SK-N-SH treated with all-trans-retinoic acid at 6 μM for 48 hours (cell line): ENCODE measurements around the gene CCDC187.

Source experiments
- ARNTL ChIP-seq: fragments of 450-650 bp; formaldehyde crosslinking; IDR thresholded peaks from 2 replicates; pipeline ENCODE4 v1.5.0; 2020; ENCODE audit warnings: low read depth, mild to moderate bottlenecking, moderate library complexity, borderline replicate concordance
- TF ChIP-seq, protein P1 (sequence below): fragments of 250-450 bp; sonication (Bioruptor Pico); IDR thresholded peaks from 2 replicates; pipeline ENCODE4 v1.8.0; 2020; ENCODE audit warnings: mild to moderate bottlenecking, moderate library complexity, borderline replicate concordance

DNA sequence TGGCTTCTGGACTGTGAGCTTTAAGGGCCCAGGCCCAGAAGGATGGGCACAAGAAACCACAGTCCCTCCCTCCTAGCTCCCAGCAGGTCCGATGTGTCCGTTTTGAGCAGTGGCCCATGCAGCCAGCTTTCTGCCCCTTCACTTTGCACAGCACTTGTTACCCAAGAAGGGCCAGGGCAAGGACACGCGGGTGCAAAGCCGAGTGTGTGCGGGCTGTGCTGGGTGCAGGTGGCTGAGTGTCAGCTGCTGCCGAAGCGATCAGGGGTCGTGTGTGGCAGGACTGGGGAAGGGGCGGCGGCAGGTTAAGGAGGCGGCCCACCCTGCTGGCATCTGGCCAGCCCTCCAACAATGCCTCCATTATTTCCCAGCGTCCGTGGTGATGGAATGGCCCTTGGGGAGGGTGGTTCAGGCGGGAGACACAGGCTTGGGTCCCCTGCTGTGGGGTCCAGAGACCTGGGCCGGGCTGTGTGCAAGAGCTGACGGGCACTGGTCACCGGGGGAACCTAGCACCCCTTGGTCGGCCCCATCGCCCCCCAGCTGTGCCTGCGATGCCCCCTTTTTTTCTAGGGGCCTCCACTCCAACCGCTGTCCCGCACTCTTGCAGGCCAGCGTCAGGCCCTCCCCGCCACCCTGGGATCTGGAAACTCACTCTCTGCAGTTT, 99.6 kb downstream of the CCDC187 start:
- TF ChIP-seq ARNTL: no peak
- TF ChIP-seq, protein P1, sequence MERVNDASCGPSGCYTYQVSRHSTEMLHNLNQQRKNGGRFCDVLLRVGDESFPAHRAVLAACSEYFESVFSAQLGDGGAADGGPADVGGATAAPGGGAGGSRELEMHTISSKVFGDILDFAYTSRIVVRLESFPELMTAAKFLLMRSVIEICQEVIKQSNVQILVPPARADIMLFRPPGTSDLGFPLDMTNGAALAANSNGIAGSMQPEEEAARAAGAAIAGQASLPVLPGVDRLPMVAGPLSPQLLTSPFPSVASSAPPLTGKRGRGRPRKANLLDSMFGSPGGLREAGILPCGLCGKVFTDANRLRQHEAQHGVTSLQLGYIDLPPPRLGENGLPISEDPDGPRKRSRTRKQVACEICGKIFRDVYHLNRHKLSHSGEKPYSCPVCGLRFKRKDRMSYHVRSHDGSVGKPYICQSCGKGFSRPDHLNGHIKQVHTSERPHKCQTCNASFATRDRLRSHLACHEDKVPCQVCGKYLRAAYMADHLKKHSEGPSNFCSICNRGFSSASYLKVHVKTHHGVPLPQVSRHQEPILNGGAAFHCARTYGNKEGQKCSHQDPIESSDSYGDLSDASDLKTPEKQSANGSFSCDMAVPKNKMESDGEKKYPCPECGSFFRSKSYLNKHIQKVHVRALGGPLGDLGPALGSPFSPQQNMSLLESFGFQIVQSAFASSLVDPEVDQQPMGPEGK (CRISPR knock-in tag): no peak
